Heart left ventricle (tissue), 16 donors: ENCODE measurements around the gene HS6ST1. TPM values are rescaled to one million over a fixed set of nuclear protein-coding genes. Genes with fewer than 3 reads are reported as not detected.

Experiments used
- ATAC-seq, 4 donors: fragments of 200-7000 bp; cut with Tn5 transposase; one replicate each; pipeline ENCODE4 v1.9.1; 2020 to 2022; ENCODE audit warnings: moderate library complexity in 4 of 4, mild to moderate bottlenecking in 3 of 4, moderate number of reproducible peaks in 1 of 4
- DNase-seq, 5 donors: peaks; one replicate each; pipeline ENCODE4 v3.0.0-alpha.2; 2020
- H3K27ac ChIP-seq, 12 donors: fragments of 200-600 bp; sonication (generic) in 4 of 12; one replicate each; pipeline versions ENCODE4 v1.5.0 to v1.8.0; 2016 to 2022; ENCODE audit warnings: mild to moderate bottlenecking in 2 of 12
- H3K27me3 ChIP-seq, 9 donors: fragments of 200-600 bp; sonication (generic) in 2 of 9; one replicate each; pipeline versions ENCODE4 v1.5.1 to v1.8.0; 2016 to 2022; ENCODE audit warnings: mild to moderate bottlenecking in 3 of 9
- H3K36me3 ChIP-seq, 9 donors: fragments of 200-600 bp; sonication (generic) in 2 of 9; one replicate each; pipeline versions ENCODE4 v1.5.0 to v1.8.0; 2018 to 2022; ENCODE audit warnings: mild to moderate bottlenecking in 2 of 9
- H3K4me1 ChIP-seq, 12 donors: fragments of 200-600 bp; sonication (generic) in 4 of 12; one replicate each; pipeline versions ENCODE4 v1.5.0 to v1.8.0; 2016 to 2022; ENCODE audit warnings: mild to moderate bottlenecking in 3 of 12
- H3K4me3 ChIP-seq, 12 donors: fragments of 200-600 bp; sonication (generic) in 4 of 12; one replicate each; pipeline versions ENCODE4 v1.5.0 to v1.8.0; 2017 to 2022; ENCODE audit warnings: mild to moderate bottlenecking in 9 of 12, moderate library complexity in 4 of 12
- H3K9me3 ChIP-seq, 12 donors: fragments of 200-600 bp; sonication (generic) in 4 of 12; one replicate each; pipeline versions ENCODE4 v1.5.0 to v1.8.0; 2016 to 2022; ENCODE audit warnings: mild to moderate bottlenecking in 1 of 12
- POLR2A ChIP-seq, 2 donors: fragments of 450-650 bp; IDR thresholded peaks; one replicate each; pipeline ENCODE4 v1.6.1; 2017; ENCODE audit warnings: antibody characterized with exemption in 2 of 2, mild to moderate bottlenecking in 2 of 2, moderate library complexity in 2 of 2
- WGBS, 4 donors: extraction: QIAGEN DNeasy Blood & Tissue Kit in 2 of 4; methylation state at CpG; one replicate each; pipeline versions ENCODE4 v1.1.5 to v1.1.7; 2013 to 2018; 5-methylcytosine and 5-hydroxymethylcytosine counted together
- intact Hi-C, 10 donors: fragments of 100-400 bp; cut with DNase I; formaldehyde crosslinking; loops; one replicate each; pipeline versions ENCODE4 v1.11.1 to v1.14.2; 2022
- polyA plus RNA-seq, 2 donors: library from polyadenylated mRNA; stranded (reverse); fragments of 200-250 nt; gene quantifications; one replicate each; pipeline ENCODE4 v1.2.3, GENCODE V29; 2013
- total RNA-seq, 9 donors: library from RNA; depleted of rRNA in 2 of 9; stranded (reverse); fragments of >200 nt in 2 of 9; fragmentation: NEBNext Ultra II Directional in 3 of 9; extraction: Animal tissue kit (Norgen Biotek cat#: 25700) in 3 of 9; gene quantifications; one replicate each; pipeline versions ENCODE4 v1.1.0 to v1.2.4, GENCODE V29; 2016 to 2023
- TF ChIP-seq, protein P1 (sequence below), 12 donors: fragments of 200-600 bp; sonication (generic) in 4 of 12; IDR thresholded peaks; one replicate each; pipeline versions ENCODE4 v1.5.0 to v1.8.0; 2018 to 2022; ENCODE audit warnings: antibody characterized with exemption in 12 of 12, mild to moderate bottlenecking in 5 of 12
- donor health status: ischemic (EF 13 %, LVEDD 7.1; RV severe dilation, severe dysfunction).
- donor health status: healthy with polysubstance abuse.
- donor health status: DM: no; HTN: yes; CAD: no.
- donor health status: DM: no; HTN: no; CAD: no.
- donor health status: ischemic (EF 25% LVEDD 6.9; RV normal size, moderate dysfunction).
- donor health status: ischemic (EF 25% LVEDD 5.7; RV mildly dilated, moderate dysfunction).
- donor health status: healthy.
- donor health status: DM: yes; HTN: yes; CAD: no.
- donor health status: ischemic (EF 35%, LVEDD 5.7; RV mildly dilated, moderate dysfunction).
- donor health status: nonischemic (EF 11% LVEDD 7.7; RV severe dilation, severe dysfunction).
- donor health status: DM: yes; HTN: yes; CAD: no.
- donor health status: PGD.
- donor health status: ischemic (EF 29% LVEDD 5.4; RV normal size, mild dysfunction).
- donor health status: nonischemic (EF 23%, LVEDD 6.1; RV moderate dilation, normal function).

The HS6ST1 gene
- total and polyA plus RNA-seq, 11 donors: 15.6 to 87.3 (median 24.9) TPM

DNA sequence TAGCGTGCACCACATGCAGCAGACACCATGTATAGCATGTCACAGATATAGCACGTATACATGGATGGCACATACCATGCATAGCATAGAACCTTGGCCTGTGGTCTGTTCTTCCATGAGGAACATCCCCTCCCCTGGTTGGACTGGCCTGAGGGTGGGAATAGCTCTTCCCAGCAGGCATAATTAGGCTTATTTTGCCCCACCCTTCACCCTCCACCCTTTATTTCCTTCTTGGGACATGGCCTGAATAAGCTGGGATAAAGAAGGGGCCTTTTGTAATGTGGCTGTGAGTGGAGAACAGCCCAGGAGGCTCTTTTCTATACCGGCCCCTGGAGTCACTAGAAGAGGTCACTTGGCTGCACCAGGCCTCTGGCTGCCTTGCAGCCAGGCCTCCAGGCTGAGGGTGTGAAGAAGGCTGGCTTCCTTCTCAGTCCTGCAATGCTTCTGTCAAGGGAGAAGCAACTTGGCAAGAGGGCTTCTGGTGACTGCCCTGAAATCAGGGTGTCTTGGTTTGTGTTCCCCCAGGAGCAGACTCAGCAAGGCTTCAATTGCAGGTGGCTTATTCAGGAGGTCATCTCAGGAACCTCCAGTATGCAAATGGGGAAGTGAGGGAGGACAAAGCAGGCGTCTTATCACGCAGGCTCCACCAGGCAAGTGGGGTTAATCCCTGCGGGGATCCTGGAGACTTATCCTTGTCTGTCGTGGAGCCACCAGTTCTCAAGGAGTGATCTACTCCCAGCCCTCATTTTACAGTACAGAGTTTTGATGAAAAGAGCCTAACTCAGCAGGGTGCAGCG is 68.2 kb downstream of the HS6ST1 start:
- no peaks in the 10 kb centered on the region for H3K9me3 ChIP-seq
- H3K4me1 ChIP-seq: no peaks in the 10 kb centered on the region
- no peaks in the 10 kb centered on the region for H3K27me3 ChIP-seq
- TF ChIP-seq, protein P1, sequence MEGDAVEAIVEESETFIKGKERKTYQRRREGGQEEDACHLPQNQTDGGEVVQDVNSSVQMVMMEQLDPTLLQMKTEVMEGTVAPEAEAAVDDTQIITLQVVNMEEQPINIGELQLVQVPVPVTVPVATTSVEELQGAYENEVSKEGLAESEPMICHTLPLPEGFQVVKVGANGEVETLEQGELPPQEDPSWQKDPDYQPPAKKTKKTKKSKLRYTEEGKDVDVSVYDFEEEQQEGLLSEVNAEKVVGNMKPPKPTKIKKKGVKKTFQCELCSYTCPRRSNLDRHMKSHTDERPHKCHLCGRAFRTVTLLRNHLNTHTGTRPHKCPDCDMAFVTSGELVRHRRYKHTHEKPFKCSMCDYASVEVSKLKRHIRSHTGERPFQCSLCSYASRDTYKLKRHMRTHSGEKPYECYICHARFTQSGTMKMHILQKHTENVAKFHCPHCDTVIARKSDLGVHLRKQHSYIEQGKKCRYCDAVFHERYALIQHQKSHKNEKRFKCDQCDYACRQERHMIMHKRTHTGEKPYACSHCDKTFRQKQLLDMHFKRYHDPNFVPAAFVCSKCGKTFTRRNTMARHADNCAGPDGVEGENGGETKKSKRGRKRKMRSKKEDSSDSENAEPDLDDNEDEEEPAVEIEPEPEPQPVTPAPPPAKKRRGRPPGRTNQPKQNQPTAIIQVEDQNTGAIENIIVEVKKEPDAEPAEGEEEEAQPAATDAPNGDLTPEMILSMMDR (IDR thresholded peaks at IDR 0.05): no peak
- TF ChIP-seq POLR2A (IDR thresholded peaks at IDR 0.05): no peak
- intact Hi-C loops: no loop called here
- no peaks in the 10 kb centered on the region for H3K36me3 ChIP-seq
- H3K27ac ChIP-seq: no peak overlapping the region
- DNase-seq (no peak), ATAC-seq (peak in 1 of 4 donors; percentile 20)
- no peak overlapping the region for H3K4me3 ChIP-seq
- 79 to 86% (median 81%) methylated on average over 8 of the region's 8 CpGs for WGBS, 4 donors

DNA sequence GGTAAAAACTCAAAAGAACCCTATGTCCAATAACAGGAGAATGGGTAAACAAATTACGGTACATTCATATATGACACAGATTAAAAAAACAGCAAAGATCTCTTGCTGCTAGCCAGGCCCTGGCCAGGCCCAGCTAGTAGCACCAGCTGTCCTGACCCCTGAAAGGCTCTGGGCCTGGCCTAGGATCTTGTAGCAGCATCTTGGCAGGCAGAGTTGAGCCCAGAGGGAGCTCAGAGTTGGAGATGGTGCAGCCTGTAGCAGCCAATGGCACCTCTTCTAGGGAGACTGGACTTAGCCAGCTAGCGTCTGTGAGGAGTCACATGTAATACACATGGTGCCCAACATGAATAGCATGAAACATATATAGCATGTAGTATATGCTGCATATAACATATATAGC is 69.1 kb downstream of the HS6ST1 start:
- H3K27me3 ChIP-seq: no peaks in the 10 kb centered on the region
- H3K4me3 ChIP-seq: no peak overlapping the region
- no peaks in the 10 kb centered on the region for H3K36me3 ChIP-seq
- peak in 1 of 4 donors; percentile 31 for ATAC-seq
- H3K9me3 ChIP-seq: no peaks in the 10 kb centered on the region
- no peak for TF ChIP-seq POLR2A (IDR thresholded peaks at IDR 0.05)
- TF ChIP-seq, protein P1 (IDR thresholded peaks at IDR 0.05): no peak
- no peak for DNase-seq
- intact Hi-C loops: no loop called here
- WGBS, 4 donors: 80 to 91% (median 88%) methylated on average over 2 of the region's 2 CpGs
- H3K27ac ChIP-seq: no peak overlapping the region
- no peaks in the 10 kb centered on the region for H3K4me1 ChIP-seq

DNA sequence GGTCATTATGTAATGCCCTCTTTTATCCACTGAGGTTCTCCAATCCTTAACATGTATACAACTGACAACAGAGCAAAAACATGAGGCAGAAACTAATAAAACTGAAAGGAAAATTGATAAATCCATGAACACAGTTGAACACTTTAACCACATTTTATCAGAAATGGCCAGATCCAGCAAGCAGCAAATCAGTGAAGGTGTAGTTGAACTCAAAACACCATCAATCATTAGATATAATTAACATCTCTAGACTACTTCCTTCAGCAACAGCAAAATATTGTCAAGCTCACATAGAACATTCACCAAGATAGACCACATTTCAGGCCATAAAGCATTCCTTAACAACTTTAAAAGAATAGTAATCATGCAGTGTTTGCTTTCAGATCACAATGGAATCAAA is 72.9 kb downstream of the HS6ST1 start:
- H3K27me3 ChIP-seq: no peaks in the 10 kb centered on the region
- no peaks in the 10 kb centered on the region for H3K9me3 ChIP-seq
- H3K4me3 ChIP-seq: no peak overlapping the region
- no peaks in the 10 kb centered on the region for H3K36me3 ChIP-seq
- no peak overlapping the region for H3K27ac ChIP-seq
- intact Hi-C loops: no loop called here
- ATAC-seq: no peak
- no peaks in the 10 kb centered on the region for H3K4me1 ChIP-seq
- DNase-seq: no peak
- no peak for TF ChIP-seq POLR2A (IDR thresholded peaks at IDR 0.05)
- TF ChIP-seq, protein P1 (IDR thresholded peaks at IDR 0.05): no peak

DNA sequence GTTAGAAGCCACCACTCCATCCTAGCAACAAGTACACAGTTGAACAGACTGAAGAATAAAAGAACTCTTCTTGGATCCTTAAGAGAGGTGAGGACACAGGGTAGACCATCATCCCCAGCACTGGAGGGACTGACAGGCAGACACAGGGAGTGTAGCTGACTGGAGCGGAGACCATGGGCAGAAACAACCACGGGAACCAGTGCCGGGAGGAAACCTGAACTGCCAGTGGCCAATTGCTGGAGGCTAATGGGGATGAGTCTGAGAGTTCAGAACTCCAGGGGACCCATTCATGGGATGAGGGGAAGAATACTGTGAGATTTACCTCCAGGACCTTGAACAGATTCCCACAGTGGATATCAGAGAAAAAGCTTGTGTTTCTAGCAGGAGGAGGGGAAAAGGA is 76.8 kb downstream of the HS6ST1 start:
- DNase-seq: no peak
- no peaks in the 10 kb centered on the region for H3K9me3 ChIP-seq
- ATAC-seq: no peak
- H3K27me3 ChIP-seq: no peaks in the 10 kb centered on the region
- no peaks in the 10 kb centered on the region for H3K36me3 ChIP-seq
- no peak overlapping the region for H3K27ac ChIP-seq
- peaks cover 0 to 1% (median 0%) of the 10 kb centered on the region in 12 donors for H3K4me1 ChIP-seq
- no peak overlapping the region for H3K4me3 ChIP-seq
- TF ChIP-seq POLR2A (IDR thresholded peaks at IDR 0.05): no peak
- TF ChIP-seq, protein P1 (IDR thresholded peaks at IDR 0.05): no peak
- intact Hi-C loops: no loop called here
- WGBS, 4 donors: 74 to 80% (median 77%) methylated on average over 3 of the region's 3 CpGs
